Neuronal stem cell (in vitro differentiated cells): Measurements from ENCODE around the gene NADSYN1.
A peak's percentile ranks its signal among the peaks of the same experiment; 100 is the strongest.

Experiments used
- DNase-seq: peaks from one replicate; pipeline ENCODE4 v3.0.0-alpha.2; 2013; ENCODE audit warnings: low spot score
- H2AFZ ChIP-seq: one replicate; pipeline ENCODE4 v1.6.1; 2013; ENCODE audit warnings: mild to moderate bottlenecking, low read length, inconsistent platforms
- H2AK5ac ChIP-seq: 2 replicates; pipeline ENCODE4 v1.6.1; 2013; ENCODE audit warnings: low read depth, mild to moderate bottlenecking, inconsistent platforms, low read length, moderate library complexity, mixed read lengths
- H2BK120ac ChIP-seq: 2 replicates; pipeline ENCODE4 v1.6.1; 2013; ENCODE audit warnings: low read depth, mild to moderate bottlenecking, inconsistent platforms, low read length, moderate library complexity, mixed read lengths
- H2BK12ac ChIP-seq: one replicate; pipeline ENCODE4 v1.6.1; 2013; ENCODE audit warnings: low read length, inconsistent platforms
- H2BK15ac ChIP-seq: 2 replicates; pipeline ENCODE4 v1.6.1; 2013; ENCODE audit warnings: mild to moderate bottlenecking, low read length, inconsistent platforms, mixed read lengths
- H2BK5ac ChIP-seq: one replicate; pipeline ENCODE4 v1.6.1; 2013; ENCODE audit warnings: inconsistent platforms, mild to moderate bottlenecking, low read length, moderate library complexity
- H3K14ac ChIP-seq: one replicate; pipeline ENCODE4 v1.6.1; 2013; ENCODE audit warnings: low read length, inconsistent platforms
- H3K18ac ChIP-seq: 2 replicates; pipeline ENCODE4 v1.6.1; 2013; ENCODE audit warnings: low read length, inconsistent platforms
- H3K23ac ChIP-seq: 2 replicates; pipeline ENCODE4 v1.6.1; 2013; ENCODE audit warnings: low read depth, mild to moderate bottlenecking, mixed read lengths, low read length, inconsistent platforms; ENCODE audit not compliant: poor library complexity
- H3K27ac ChIP-seq: replicated peaks from 3 replicates; pipeline ENCODE4 v1.5.1; 2013; ENCODE audit warnings: low read length, inconsistent platforms
- H3K27me3 ChIP-seq, 3 experiments: 2 replicates each; pipeline ENCODE4 v1.6.1; 2013; ENCODE audit warnings: low read length in 3 of 3, mild to moderate bottlenecking in 2 of 3, inconsistent platforms in 1 of 3, low read depth in 1 of 3, mixed read lengths in 1 of 3, moderate library complexity in 1 of 3; ENCODE audit not compliant: control insufficient read depth in 3 of 3, insufficient read depth in 3 of 3
- H3K36me3 ChIP-seq, 2 donors: replicated peaks in 1 of 2; 2 replicates each; pipeline ENCODE4 v1.6.1; 2013; ENCODE audit warnings: low read length in 2 of 2; ENCODE audit not compliant: control insufficient read depth in 2 of 2, insufficient read depth in 2 of 2
- H3K4ac ChIP-seq: 2 replicates; pipeline ENCODE4 v1.6.1; 2013; ENCODE audit warnings: inconsistent platforms, mild to moderate bottlenecking, low read length, moderate library complexity
- H3K4me1 ChIP-seq, 2 donors: 1 replicate in 1 of 2; 2 replicates in 1 of 2; pipeline ENCODE4 v1.6.1; 2013; ENCODE audit warnings: low read length in 2 of 2, low read depth in 1 of 2; ENCODE audit not compliant: control insufficient read depth in 2 of 2, insufficient read depth in 1 of 2
- H3K4me2 ChIP-seq: one replicate; pipeline ENCODE4 v1.6.1; 2013; ENCODE audit warnings: mild to moderate bottlenecking, low read length, inconsistent platforms; ENCODE audit not compliant: insufficient read depth, poor library complexity, severe bottlenecking
- H3K4me3 ChIP-seq, 2 donors: 2 replicates each; pipeline ENCODE4 v1.5.1; 2013; ENCODE audit warnings: low read length in 2 of 2, mild to moderate bottlenecking in 2 of 2, inconsistent platforms in 1 of 2, moderate library complexity in 1 of 2
- H3K79me1 ChIP-seq: one replicate; pipeline ENCODE4 v1.6.1; 2013; ENCODE audit warnings: low read depth, mild to moderate bottlenecking, inconsistent platforms, low read length, moderate library complexity
- H3K9ac ChIP-seq: one replicate; pipeline ENCODE4 v1.6.1; 2013; ENCODE audit warnings: mild to moderate bottlenecking, low read depth, low read length, inconsistent platforms; ENCODE audit not compliant: poor library complexity
- H3K9me3 ChIP-seq, 2 donors: replicated peaks in 1 of 2; 2 replicates each; pipeline versions ENCODE3 to v1.6.1; 2013; ENCODE audit warnings: low read length in 2 of 2, mild to moderate bottlenecking in 2 of 2, inconsistent platforms in 1 of 2, low read depth in 1 of 2, mixed read lengths in 1 of 2, moderate library complexity in 1 of 2; ENCODE audit not compliant: control insufficient read depth in 2 of 2, insufficient read depth in 1 of 2
- H4K8ac ChIP-seq: one replicate; pipeline ENCODE4 v1.6.1; 2013; ENCODE audit warnings: low read depth, mild to moderate bottlenecking, inconsistent platforms, low read length, moderate library complexity
- H4K91ac ChIP-seq: one replicate; pipeline ENCODE4 v1.6.1; 2013; ENCODE audit warnings: low read length, low read depth, mild to moderate bottlenecking, inconsistent platforms; ENCODE audit not compliant: poor library complexity
- WGBS, 2 donors: extraction: QIAGEN DNeasy Blood & Tissue Kit; methylation state at CpG; one replicate each; pipeline ENCODE4 v1.1.7; 2013; ENCODE audit warnings: missing lambda C conversion rate in 2 of 2, mixed read lengths in 1 of 2; ENCODE audit not compliant: insufficient read length in 2 of 2, insufficient replicate concordance in 1 of 2; ENCODE audit errors: extremely low coverage in 2 of 2; 5-methylcytosine and 5-hydroxymethylcytosine counted together

Gene NADSYN1

GRCh38 chr11:71499546-71499945 is 46.5 kb downstream of the NADSYN1 start:
- Histone ChIP-seq H3K23ac (no peak overlapping the region), H3K79me1 (no peaks in the 10 kb centered on the region), H2BK15ac (no peak overlapping the region), H3K18ac (no peak overlapping the region), H2BK12ac (no peak overlapping the region), H2BK5ac (no peak overlapping the region), H3K36me3 (peaks cover 12 to 55% of the 10 kb centered on the region in 2 donors), H2AFZ (no peak overlapping the region), H3K4me2 (no peak overlapping the region), H3K27me3 (no peaks in the 10 kb centered on the region), H3K27ac (no peak overlapping the region), H2AK5ac (no peak overlapping the region), H3K9ac (no peak overlapping the region), H4K91ac (no peak overlapping the region), H3K4ac (no peak overlapping the region), H3K9me3 (peaks cover 0 to 9% of the 10 kb centered on the region in 2 donors), H4K8ac (no peak overlapping the region), H3K4me3 (no peak overlapping the region), H3K14ac (no peak overlapping the region), H2BK120ac (no peak overlapping the region), H3K4me1 (peaks cover 7% of the 10 kb centered on the region in 2 donors)
- no CpG with 5 or more reads among the region's 6 CpGs for WGBS, 2 donors
- no peak for DNase-seq

- Histone ChIP-seq H3K4me1 (peaks cover 9 to 11% of the 10 kb centered on the region in 2 donors), H3K27ac (no peak overlapping the region), H3K4me2 (no peak overlapping the region), H3K4me3 (peak overlapping the region in 1 of 2 donors; percentile 25), H4K91ac (no peak overlapping the region), H2BK120ac (no peak overlapping the region), H2BK12ac (no peak overlapping the region), H3K18ac (no peak overlapping the region), H2AK5ac (no peak overlapping the region), H3K9me3 (peaks cover 0 to 9% of the 10 kb centered on the region in 2 donors), H2AFZ (no peak overlapping the region), H3K23ac (no peak overlapping the region), H3K14ac (no peak overlapping the region), H3K9ac (no peak overlapping the region), H4K8ac (no peak overlapping the region), H2BK5ac (no peak overlapping the region), H3K4ac (peak overlapping the region; percentile 10), H3K79me1 (no peaks in the 10 kb centered on the region), H2BK15ac (no peak overlapping the region), H3K36me3 (peaks cover 12 to 44% of the 10 kb centered on the region in 2 donors), H3K27me3 (no peaks in the 10 kb centered on the region)
- WGBS, 2 donors, result no CpG with 5 or more reads among the region's 6 CpGs
- no peak for DNase-seq
Observed at GRCh38 chr11:71500601-71501021, 47.6 kb downstream of the NADSYN1 start.

- peaks cover 0 to 8% of the 10 kb centered on the region in 2 donors for H3K9me3 ChIP-seq
- no peak overlapping the region for H2AK5ac ChIP-seq
- no peak overlapping the region for H3K27ac ChIP-seq
- no peak overlapping the region for H2BK120ac ChIP-seq
- no peak for DNase-seq
- H3K23ac ChIP-seq, result no peak overlapping the region
- H3K79me1 ChIP-seq, result no peaks in the 10 kb centered on the region
- H2BK5ac ChIP-seq, result no peak overlapping the region
- no peak overlapping the region for H3K4me2 ChIP-seq
- H4K91ac ChIP-seq, result no peak overlapping the region
- H3K14ac ChIP-seq, result no peak overlapping the region
- H3K18ac ChIP-seq, result no peak overlapping the region
- peaks cover 9 to 11% of the 10 kb centered on the region in 2 donors for H3K4me1 ChIP-seq
- H4K8ac ChIP-seq, result no peak overlapping the region
- no peak overlapping the region for H3K4me3 ChIP-seq
- H2AFZ ChIP-seq, result no peak overlapping the region
- no peak overlapping the region for H2BK15ac ChIP-seq
- peak overlapping the region; percentile 10 for H3K4ac ChIP-seq
- peaks cover 7 to 37% of the 10 kb centered on the region in 2 donors for H3K36me3 ChIP-seq
- no peak overlapping the region for H2BK12ac ChIP-seq
- WGBS, 2 donors, result no CpG with 5 or more reads among the region's 30 CpGs
- no peaks in the 10 kb centered on the region for H3K27me3 ChIP-seq
- H3K9ac ChIP-seq, result no peak overlapping the region
Observed at GRCh38 chr11:71501071-71501985, 48.3 kb downstream of the NADSYN1 start.

- DNase-seq, result no peak
Observed at GRCh38 chr11:71502026-71502425, 49.0 kb downstream of the NADSYN1 start.

More at GRCh38 chr11:71502026-71502425, 49.0 kb downstream of the NADSYN1 start:
- no peak overlapping the region for H2AFZ ChIP-seq
- no peak overlapping the region for H2BK5ac ChIP-seq
- H2BK120ac ChIP-seq, result no peak overlapping the region
- H2BK12ac ChIP-seq, result no peak overlapping the region
- no peak overlapping the region for H2BK15ac ChIP-seq
- H3K79me1 ChIP-seq, result no peaks in the 10 kb centered on the region
- no peak overlapping the region for H3K14ac ChIP-seq
- no peak overlapping the region for H4K91ac ChIP-seq
- peaks cover 0 to 12% of the 10 kb centered on the region in 2 donors for H3K9me3 ChIP-seq
- H3K4me1 ChIP-seq, result peaks cover 9 to 11% of the 10 kb centered on the region in 2 donors
- H3K4ac ChIP-seq, result no peak overlapping the region
- no peak overlapping the region for H3K4me2 ChIP-seq
- H3K9ac ChIP-seq, result no peak overlapping the region
- H3K23ac ChIP-seq, result no peak overlapping the region
- no peak overlapping the region for H3K4me3 ChIP-seq
- H3K27me3 ChIP-seq, result no peaks in the 10 kb centered on the region
- H2AK5ac ChIP-seq, result no peak overlapping the region
- no peak overlapping the region for H3K18ac ChIP-seq
- peaks cover 7 to 30% of the 10 kb centered on the region in 2 donors for H3K36me3 ChIP-seq
- H4K8ac ChIP-seq, result no peak overlapping the region
- H3K27ac ChIP-seq, result no peak overlapping the region
- WGBS, 2 donors, result no CpG with 5 or more reads among the region's 10 CpGs
